NCI-H2107 (cell line): ENCODE data around the gene ZNF281.
"Not testable (repeated sequence)": the region's sequence is repeated elsewhere in the genome, so short reads cannot be mapped to it uniquely, and the experiment has no call there.

Experiments used
- DNase-seq: peaks from one replicate; lab custom pipeline; 2025; lab: John Stamatoyannopoulos, UW

The ZNF281 gene

DNA sequence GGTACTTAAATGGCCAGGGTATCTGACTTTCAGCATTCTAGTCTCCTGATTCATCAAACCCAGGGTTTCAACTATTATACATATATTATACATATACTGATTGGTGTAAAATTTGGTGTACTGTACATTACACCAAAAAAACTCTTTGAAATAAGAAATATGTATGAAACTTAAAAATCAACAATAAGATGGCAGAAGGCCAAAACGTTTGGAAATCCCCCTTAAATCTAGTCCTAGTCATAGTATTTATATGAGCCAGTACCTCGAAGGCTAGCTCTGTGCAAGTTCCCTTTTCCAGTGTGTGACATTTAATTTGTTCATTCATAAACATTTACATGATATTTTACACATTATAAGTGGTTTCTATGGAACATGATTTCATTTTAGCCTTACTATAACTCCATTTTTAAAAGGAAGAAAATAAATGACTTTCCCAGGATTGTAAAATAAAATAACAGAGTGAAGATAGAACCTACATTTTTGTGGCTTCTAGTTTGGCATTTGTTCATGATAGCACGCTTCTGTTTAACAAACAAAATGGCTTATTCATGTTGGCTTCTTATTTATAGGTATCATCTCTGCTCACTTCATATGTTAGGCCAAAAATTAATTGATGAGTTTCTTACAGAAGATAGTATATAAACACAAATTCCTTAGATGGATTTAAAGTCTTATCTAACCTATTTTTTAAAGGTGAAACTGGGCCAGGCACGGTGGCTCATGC is 18.8 kb upstream of the ZNF281 start:
- DNase-seq = no peak

- no peak for DNase-seq
These were observed 17.9 kb upstream of the ZNF281 start for GRCh38 chr1:200427744-200428143.

- DNase-seq = no peak
These were observed 16.4 kb upstream of the ZNF281 start for GRCh38 chr1:200426196-200426595.

DNA sequence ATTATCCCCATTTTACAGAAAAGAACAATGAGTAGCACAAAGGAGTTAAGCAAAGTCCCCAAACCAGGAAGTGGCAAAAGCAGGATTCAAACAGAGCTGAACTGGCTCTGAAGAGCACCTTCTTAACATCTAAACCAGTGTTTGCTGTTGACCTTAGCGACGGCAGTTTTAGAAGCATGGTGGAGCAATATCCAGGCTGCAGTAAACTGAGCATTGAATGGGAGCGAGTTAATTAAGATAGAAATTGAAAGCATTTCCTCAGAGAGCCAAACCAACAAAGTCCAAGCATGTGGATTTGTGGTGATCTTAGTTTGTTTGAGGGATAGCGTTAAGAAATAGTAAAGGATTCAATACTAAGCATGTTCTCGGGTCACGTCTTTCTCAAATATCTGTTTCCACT is 13.4 kb upstream of the ZNF281 start:
- no peak for DNase-seq

DNA sequence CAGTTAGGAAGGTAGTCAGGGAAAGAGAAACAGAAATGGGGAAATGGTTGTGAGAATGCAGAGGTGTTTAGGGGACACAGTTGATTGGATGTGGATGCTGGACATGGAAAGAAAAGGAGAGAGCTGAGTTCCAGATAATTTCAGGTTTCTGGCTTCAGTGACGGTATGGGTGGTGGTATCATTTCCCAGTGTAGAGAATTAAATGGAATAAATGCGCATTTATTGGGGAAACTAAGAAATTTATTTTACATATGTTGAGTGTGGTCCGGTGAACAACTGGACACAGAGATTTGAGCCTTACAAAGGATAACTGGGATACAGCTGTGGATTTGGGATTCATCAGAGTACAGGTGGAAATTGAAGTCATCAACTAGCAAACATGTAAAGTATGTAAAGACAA is 12.4 kb upstream of the ZNF281 start:
- DNase-seq = no peak

GRCh38 chr1:200415789-200416593 is 6.2 kb upstream of the ZNF281 start:
- DNase-seq = no peak

DNA sequence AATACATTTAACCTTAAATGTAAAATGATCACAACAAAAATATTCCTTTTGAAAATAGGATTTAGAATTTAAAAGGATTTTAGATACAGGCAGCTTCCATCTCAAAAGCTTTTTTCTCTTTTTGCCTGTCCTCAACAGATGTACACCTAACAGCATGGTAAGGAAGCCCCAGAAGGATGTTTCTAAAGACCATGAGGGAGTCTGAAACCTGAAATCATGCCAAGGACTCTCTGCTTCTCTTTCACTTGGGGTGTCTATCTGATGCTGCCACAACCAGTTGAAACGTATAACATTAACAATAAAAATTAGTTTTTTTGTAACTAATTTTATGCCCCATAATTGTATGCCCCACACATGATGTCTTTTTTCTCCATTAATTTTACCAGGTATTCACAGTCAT is 5.4 kb upstream of the ZNF281 start:
- no peak for DNase-seq

- no peak for DNase-seq
These were observed 4.8 kb upstream of the ZNF281 start for GRCh38 chr1:200414657-200415056.

GRCh38 chr1:200413766-200414165 is 3.9 kb upstream of the ZNF281 start:
- DNase-seq = not testable (repeated sequence)

DNA sequence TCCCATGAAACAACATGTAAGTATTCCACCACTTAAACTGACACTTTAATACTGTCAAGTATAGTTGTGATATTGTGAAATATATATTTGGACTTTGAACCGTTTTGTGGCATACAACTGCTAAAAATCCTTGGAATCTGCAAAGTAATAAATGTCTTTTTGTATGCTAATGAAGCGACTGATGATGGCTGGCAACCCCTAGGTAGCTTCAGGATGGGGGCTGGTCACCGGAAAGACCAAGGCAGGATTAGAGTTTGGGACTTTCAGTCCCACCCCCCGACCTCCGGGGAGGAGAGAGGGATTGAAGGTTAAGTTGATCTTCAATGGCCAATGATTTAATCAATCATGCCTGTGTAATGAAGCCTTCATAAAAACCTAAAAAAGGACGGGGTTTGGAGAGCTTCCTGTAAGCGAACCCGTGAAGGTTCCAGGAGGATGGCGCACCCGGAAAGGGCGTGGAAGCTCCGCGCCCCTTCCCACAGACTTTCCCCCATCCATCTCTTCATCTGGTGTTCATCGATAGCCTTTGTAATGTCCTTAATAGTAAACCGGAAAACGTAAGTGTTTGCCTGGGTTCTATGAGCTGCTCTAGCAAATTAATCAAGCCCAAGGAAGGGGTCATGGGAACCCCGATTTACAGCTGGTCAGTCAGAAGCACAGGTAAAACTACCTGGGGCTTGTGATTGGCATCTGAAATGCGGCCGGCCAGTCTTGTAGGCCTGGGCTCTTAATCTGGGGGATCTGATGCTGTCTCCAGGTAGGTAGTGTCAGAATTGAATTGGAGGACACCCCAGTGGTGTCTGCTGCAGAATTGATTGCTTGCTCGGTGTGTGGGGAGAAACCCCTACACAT is 1.8 kb upstream of the ZNF281 start:
- DNase-seq = no peak

- peak; percentile 81 for DNase-seq
These were observed 686 bp upstream of the ZNF281 start for GRCh38 chr1:200410566-200410878.

DNA sequence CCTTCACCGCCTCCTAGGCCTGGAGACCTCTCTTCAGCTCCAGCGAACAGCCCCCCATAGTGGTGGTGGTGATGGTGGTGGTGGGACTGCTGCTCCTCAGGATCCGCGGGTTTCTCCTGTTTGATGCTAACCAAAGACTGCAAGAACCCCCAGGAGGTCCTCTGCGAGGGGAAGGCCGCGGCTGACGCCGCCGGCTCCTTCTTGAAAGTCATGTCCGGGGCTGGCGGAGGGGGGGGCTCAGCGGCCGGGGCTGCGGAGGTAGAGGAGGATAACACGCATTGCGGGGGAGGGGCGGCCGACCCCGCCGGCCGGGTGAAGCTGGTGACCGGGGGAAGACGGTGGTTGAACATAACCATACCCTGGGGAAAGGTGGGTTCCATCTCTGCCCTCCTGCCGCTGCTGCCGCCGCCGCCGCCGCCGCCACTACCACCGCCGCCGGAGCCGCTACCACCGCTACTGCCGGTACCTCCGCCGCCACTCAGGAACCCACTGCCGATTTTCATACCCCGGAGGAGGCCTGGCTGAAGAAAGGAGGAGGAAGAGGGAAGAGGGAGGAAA is 554 bp downstream of the ZNF281 start:
- no peak for DNase-seq

DNA sequence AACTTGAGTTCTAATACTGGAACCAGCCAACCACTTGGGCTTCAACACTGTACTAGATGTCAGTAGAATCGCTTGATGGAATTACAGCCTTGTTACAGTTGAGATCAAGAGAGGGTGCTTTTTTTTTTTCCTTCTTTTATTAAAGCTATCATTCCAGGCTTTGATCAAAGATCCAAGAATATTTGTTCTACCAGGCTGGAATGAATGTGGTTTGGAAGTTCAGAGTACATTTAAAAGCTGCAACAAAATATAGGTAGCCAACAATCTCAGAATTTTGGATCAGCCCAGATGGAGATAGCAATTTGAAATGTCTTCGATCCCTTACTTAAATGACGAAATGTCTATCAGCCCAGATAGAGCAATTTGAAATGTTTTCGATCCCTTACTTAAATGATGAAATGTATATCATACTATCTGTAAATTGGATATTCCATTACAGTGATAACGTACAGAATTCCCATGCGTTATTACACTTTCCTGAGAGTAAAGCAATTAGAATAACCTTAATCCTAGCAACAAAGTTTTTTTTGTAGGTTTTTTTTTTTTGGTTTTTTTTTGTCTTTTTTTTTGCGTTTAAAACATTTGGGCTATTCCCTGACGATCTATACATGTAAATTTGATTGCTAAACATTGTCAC is 3.6 kb downstream of the ZNF281 start:
- DNase-seq = no peak

- no peak for DNase-seq
These were observed 4.6 kb downstream of the ZNF281 start for GRCh38 chr1:200405264-200405663.

GRCh38 chr1:200401708-200402107 is 8.1 kb downstream of the ZNF281 start:
- DNase-seq = no peak

- no peak for DNase-seq
These were observed 8.6 kb downstream of the ZNF281 start for GRCh38 chr1:200401263-200401662.

DNA sequence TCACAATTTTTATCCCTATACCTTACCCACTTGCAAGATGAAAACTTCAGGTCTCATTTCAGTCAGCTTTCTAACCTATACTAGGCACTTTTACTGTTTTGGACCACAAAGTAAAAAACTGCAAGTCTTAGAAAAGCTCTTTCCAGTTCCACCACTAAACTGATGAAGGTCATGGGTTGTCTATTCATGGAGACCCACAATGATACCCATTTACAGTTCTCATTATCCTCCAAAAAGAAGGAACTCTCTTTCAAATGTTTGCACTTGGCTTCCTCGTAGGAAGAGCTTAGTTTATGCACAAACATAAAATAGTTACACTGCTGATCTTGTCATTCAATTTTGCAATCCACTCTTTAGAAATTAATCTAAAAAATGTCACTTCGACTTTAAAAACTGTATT is 9.3 kb downstream of the ZNF281 start:
- DNase-seq = no peak

DNA sequence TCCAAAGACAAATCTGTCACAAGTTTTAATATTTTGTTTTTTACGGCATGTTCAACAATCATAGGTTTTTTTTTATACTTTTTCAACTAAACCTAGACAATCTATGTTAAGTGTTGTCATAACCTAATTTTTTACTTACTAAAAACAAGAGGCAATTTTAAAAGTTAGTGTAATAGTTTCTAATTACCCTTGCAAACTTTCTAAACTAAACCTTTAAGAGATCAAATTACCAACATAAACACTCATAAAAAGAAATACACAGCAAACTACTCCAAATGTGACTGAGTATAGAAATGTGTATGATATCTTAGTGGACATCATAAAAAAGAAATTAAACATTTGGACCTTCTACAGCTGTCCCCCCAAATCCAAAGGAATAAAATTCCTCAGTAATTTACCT is 10.0 kb downstream of the ZNF281 start:
- no peak for DNase-seq

DNA sequence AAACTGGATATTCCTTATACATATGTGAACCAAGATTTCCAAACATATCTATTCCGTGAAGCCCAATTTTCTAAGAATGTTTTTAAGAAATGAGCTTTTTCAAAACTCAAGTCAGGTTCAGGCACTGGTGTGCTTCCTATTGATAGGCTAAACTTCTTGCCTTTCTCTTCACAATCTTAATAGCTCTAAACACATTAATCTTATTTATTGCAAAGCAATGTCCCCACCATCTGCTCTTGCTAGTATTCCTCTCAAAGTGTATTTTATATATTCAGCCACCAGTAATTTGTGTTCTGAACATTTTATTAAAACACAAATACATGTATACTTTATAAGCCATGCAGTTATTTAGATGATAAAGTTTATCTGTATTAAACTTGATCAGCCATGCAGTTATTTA is 11.5 kb downstream of the ZNF281 start:
- no peak for DNase-seq

DNA sequence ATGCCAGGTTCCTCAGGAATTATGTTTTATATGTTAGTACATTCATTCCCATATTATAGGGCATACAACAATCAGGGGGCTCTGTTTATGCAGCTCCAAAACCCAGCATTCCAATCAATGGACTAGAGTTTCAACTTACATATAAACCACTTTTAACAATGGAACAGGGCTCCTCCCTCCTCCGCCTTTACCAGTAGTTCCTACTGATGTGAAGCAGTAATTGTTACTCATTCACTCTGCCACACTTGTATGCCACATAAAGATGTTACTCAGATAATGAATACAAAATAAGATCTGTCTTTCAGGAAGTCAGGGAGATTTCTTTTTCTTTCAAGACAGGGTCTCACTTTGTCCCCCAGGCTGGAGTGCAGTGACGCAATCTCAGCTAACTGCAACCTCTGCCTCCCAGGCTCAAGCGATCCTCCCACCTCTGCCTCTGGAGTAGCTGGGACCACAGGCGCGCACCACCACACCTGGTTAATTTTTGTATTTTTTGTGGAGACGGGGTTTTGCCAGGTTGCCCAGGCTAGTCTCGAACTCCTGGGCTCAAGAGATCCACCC is 17.1 kb downstream of the ZNF281 start:
- no peak for DNase-seq

- no peak for DNase-seq
These were observed 18.1 kb downstream of the ZNF281 start for GRCh38 chr1:200391747-200392146.

- DNase-seq = no peak
These were observed 21.0 kb downstream of the ZNF281 start for GRCh38 chr1:200388791-200389190.
